Neural progenitor cell (in vitro differentiated cells): Measurements from ENCODE around the gene ICA1L.

ENCODE experiments used
- CTCF ChIP-seq: fragments of 200-600 bp; sonication (generic); IDR thresholded peaks from 2 replicates; pipeline ENCODE4 v1.5.1; 2017; ENCODE audit warnings: antibody characterized with exemption, mild to moderate bottlenecking
- EZH2 ChIP-seq: fragments of 200-600 bp; sonication (generic); IDR thresholded peaks from 2 replicates; pipeline ENCODE4 v1.6.1; 2017; ENCODE audit warnings: antibody characterized with exemption, mild to moderate bottlenecking, moderate library complexity
- EZH2phosphoT487 ChIP-seq: fragments of 200-600 bp; sonication (generic); IDR thresholded peaks from 2 replicates; pipeline ENCODE4 v1.6.1; 2017; ENCODE audit warnings: antibody characterized with exemption

GRCh38 chr2:202771336-202771735, 100.2 kb downstream of the ICA1L start:
- TF ChIP-seq CTCF (no peak), EZH2 (no peak), EZH2phosphoT487 (no peak)
